ENCODE measurements around the gene TBC1D2. TPM values are rescaled to one million over a fixed set of nuclear protein-coding genes. Genes with fewer than 3 reads are reported as not detected.
A peak's percentile ranks its signal among the peaks of the same experiment; 100 is the strongest.

Gene TBC1D2
- total RNA-seq, 3 donors from 2014 or later (not counting 1 experiment from before 2014, with no cell fraction given), result 5.0 to 8.9 (median 7.0) TPM

DNA sequence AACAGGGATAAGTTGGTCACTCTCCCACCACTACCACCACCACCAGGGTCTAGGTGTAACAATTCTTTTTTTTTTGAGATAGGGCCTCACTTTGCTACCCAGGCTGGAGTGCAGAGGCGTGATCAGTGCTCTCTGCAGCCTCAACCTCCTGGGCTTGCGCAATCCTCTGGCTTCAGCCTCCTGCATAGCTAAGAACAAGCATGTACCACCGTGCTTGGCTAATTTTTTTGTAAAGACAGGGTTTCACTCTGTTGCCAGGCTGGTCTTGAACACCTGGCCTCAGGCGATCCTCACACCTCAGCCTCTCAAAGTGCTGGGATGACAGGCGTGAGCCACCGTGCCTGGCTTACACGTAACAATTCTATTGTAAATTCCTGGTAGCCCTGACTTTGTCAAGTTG is 90.5 kb downstream of the TBC1D2 start:
- ATAC-seq (no peak), DNase-seq (no peak)
- Mint-ChIP-seq H3K9me3 (no peaks in the 10 kb centered on the region), H3K4me1 (peaks cover 13 to 22% of the 10 kb centered on the region in 2 donors), H3K4me3 (no peak overlapping the region), H3K27ac (no peak overlapping the region), H3K36me3 (no peaks in the 10 kb centered on the region), H3K27me3 (ENCODE audit: low read depth in 2 of 2) (no peaks in the 10 kb centered on the region)
- no peaks in the 10 kb centered on the region for H3K27me3 ChIP-seq (ENCODE audit: control insufficient read depth, insufficient read depth, low read length)
- intact Hi-C loops (cut with micrococcal nuclease), result no loop called here
- 88% methylated on average over 7 of the region's 7 CpGs for whole genome bisulfite sequencing (ENCODE audit: insufficient coverage)
- H3K4me3 ChIP-seq (ENCODE audit: low read length), result no peak overlapping the region
- peaks cover 33% of the 10 kb centered on the region for H3K4me1 ChIP-seq (ENCODE audit: control insufficient read depth, insufficient read depth, low read length)
- no peaks in the 10 kb centered on the region for H3K9me3 ChIP-seq (ENCODE audit: control insufficient read depth, insufficient read depth, low read length)
- TF ChIP-seq, protein P1, sequence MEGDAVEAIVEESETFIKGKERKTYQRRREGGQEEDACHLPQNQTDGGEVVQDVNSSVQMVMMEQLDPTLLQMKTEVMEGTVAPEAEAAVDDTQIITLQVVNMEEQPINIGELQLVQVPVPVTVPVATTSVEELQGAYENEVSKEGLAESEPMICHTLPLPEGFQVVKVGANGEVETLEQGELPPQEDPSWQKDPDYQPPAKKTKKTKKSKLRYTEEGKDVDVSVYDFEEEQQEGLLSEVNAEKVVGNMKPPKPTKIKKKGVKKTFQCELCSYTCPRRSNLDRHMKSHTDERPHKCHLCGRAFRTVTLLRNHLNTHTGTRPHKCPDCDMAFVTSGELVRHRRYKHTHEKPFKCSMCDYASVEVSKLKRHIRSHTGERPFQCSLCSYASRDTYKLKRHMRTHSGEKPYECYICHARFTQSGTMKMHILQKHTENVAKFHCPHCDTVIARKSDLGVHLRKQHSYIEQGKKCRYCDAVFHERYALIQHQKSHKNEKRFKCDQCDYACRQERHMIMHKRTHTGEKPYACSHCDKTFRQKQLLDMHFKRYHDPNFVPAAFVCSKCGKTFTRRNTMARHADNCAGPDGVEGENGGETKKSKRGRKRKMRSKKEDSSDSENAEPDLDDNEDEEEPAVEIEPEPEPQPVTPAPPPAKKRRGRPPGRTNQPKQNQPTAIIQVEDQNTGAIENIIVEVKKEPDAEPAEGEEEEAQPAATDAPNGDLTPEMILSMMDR (IDR thresholded peaks at IDR 0.05), result no peak
- no peaks in the 10 kb centered on the region for H3K36me3 ChIP-seq (ENCODE audit: control insufficient read depth, insufficient read depth, low read length)
- no peak overlapping the region for H3K27ac ChIP-seq (ENCODE audit: low read length)

DNA sequence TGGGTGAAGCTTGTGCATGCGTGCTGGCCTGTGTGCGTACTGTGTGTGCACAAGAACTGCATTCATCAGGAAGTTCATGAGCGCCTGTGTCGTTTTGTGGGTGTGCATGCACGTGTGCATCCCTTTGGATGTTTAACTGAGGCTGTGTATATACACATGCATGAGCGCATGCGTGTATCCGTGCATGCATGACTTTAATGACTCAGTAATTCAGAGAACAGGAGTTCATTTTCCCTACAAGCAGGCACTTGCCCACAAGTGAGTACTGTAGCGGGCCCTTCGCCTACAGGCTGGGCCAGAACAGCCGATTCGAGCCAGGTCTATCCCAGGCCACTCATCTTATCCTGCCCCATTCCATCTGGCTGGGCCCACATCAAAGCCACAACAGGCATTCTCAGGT is 92.8 kb downstream of the TBC1D2 start:
- Mint-ChIP-seq H3K9me3 (no peaks in the 10 kb centered on the region), H3K27me3 (ENCODE audit: low read depth in 2 of 2) (no peaks in the 10 kb centered on the region), H3K27ac (no peak overlapping the region), H3K36me3 (no peaks in the 10 kb centered on the region), H3K4me3 (no peak overlapping the region), H3K4me1 (peaks cover 19 to 30% of the 10 kb centered on the region in 2 donors)
- no peak for DNase-seq
- Histone ChIP-seq H3K9me3 (ENCODE audit: control insufficient read depth, insufficient read depth, low read length) (no peaks in the 10 kb centered on the region), H3K4me1 (ENCODE audit: control insufficient read depth, insufficient read depth, low read length) (peaks cover 30% of the 10 kb centered on the region), H3K36me3 (ENCODE audit: control insufficient read depth, insufficient read depth, low read length) (no peaks in the 10 kb centered on the region), H3K27me3 (ENCODE audit: control insufficient read depth, insufficient read depth, low read length) (no peaks in the 10 kb centered on the region), H3K27ac (ENCODE audit: low read length) (no peak overlapping the region), H3K4me3 (ENCODE audit: low read length) (no peak overlapping the region)
- TF ChIP-seq, protein P1 (IDR thresholded peaks at IDR 0.05), result no peak
- intact Hi-C loops (cut with micrococcal nuclease), result no loop called here
- 96% methylated on average over 12 of the region's 12 CpGs for WGBS (ENCODE audit: insufficient coverage)
- no peak for ATAC-seq

DNA sequence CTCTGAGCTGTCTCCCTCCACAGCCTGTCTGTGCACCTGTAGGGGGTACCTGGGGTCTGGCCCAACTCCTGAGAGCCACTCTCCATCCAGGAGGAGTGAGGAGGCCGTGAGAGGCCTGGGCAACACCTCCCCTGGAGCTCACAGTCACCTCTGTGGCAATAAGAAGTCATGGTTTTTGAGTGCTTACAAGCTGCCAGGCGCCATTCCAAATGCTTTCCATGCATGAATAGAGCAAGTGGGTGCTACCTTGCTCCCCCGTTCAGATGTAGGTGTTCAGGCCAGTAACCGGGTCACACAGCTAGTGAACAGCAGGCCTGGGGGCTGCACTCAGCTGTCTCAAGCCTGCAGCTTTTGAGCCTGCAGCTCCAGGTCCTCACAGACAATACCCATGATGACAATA is 93.6 kb downstream of the TBC1D2 start:
- Mint-ChIP-seq H3K4me1 (peaks cover 19 to 30% of the 10 kb centered on the region in 2 donors), H3K27ac (no peak overlapping the region), H3K4me3 (no peak overlapping the region), H3K36me3 (no peaks in the 10 kb centered on the region), H3K9me3 (no peaks in the 10 kb centered on the region), H3K27me3 (ENCODE audit: low read depth in 2 of 2) (no peaks in the 10 kb centered on the region)
- H3K27me3 ChIP-seq (ENCODE audit: control insufficient read depth, insufficient read depth, low read length), result no peaks in the 10 kb centered on the region
- no peak overlapping the region for H3K27ac ChIP-seq (ENCODE audit: low read length)
- H3K36me3 ChIP-seq (ENCODE audit: control insufficient read depth, insufficient read depth, low read length), result no peaks in the 10 kb centered on the region
- peaks cover 30% of the 10 kb centered on the region for H3K4me1 ChIP-seq (ENCODE audit: control insufficient read depth, insufficient read depth, low read length)
- no peak overlapping the region for H3K4me3 ChIP-seq (ENCODE audit: low read length)
- intact Hi-C loops (cut with micrococcal nuclease), result no loop called here
- DNase-seq (no peak), ATAC-seq (no peak)
- no peaks in the 10 kb centered on the region for H3K9me3 ChIP-seq (ENCODE audit: control insufficient read depth, insufficient read depth, low read length)
- TF ChIP-seq, protein P1 (IDR thresholded peaks at IDR 0.05), result no peak
- 93% methylated on average over 4 of the region's 4 CpGs for WGBS (ENCODE audit: insufficient coverage)

DNA sequence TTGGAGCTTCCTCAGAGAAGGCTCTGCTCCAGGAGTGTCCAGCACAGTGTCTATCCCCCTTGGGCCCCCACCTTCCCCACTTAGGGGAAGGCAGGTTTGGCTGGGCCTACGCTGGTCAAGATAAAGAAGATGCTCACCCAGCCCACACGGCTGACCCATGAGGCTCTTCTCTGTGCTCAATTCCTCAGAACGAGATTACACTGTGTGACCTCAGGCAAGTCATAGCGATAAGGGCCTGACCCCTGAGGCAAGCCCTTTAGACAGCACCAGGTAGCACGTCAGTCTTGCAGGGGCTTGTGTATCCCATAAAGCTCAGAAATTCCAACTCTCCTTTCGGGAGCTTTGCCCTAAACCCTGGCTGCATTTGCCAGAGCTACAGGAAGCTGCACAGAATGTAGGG is 95.7 kb downstream of the TBC1D2 start:
- Mint-ChIP-seq H3K4me3 (no peak overlapping the region), H3K9me3 (no peaks in the 10 kb centered on the region), H3K27me3 (ENCODE audit: low read depth in 2 of 2) (no peaks in the 10 kb centered on the region), H3K4me1 (peaks cover 19 to 30% of the 10 kb centered on the region in 2 donors), H3K27ac (peak overlapping the region in 1 of 2 donors; percentile 60), H3K36me3 (no peaks in the 10 kb centered on the region)
- no peak for DNase-seq
- intact Hi-C loops (cut with micrococcal nuclease), result no loop called here
- Histone ChIP-seq H3K27ac (ENCODE audit: low read length) (no peak overlapping the region), H3K9me3 (ENCODE audit: control insufficient read depth, insufficient read depth, low read length) (no peaks in the 10 kb centered on the region), H3K4me3 (ENCODE audit: low read length) (no peak overlapping the region), H3K27me3 (ENCODE audit: control insufficient read depth, insufficient read depth, low read length) (no peaks in the 10 kb centered on the region), H3K4me1 (ENCODE audit: control insufficient read depth, insufficient read depth, low read length) (peaks cover 27% of the 10 kb centered on the region), H3K36me3 (ENCODE audit: control insufficient read depth, insufficient read depth, low read length) (no peaks in the 10 kb centered on the region)
- ATAC-seq, result no peak
- TF ChIP-seq, protein P1 (IDR thresholded peaks at IDR 0.05), result no peak
- 97% methylated on average over 6 of the region's 6 CpGs for WGBS (ENCODE audit: insufficient coverage)
